Endothelial cell of umbilical vein (primary cell): ENCODE measurements around the gene EIF1AD. TPM values are rescaled to one million over a fixed set of nuclear protein-coding genes. Genes with fewer than 3 reads are reported as not detected.

Experiments used
- BruUV-seq: library from RNA; stranded (reverse); fragments of 400-500 nt; replicated peaks from 2 replicates; lab custom pipeline; 2021; lab: Mats Ljungman, UMichigan
- CTCF ChIA-PET: fragments of 300-600, 350-600 bp; sonication (Branson Sonifier 250); formaldehyde crosslinking; loops from one replicate; lab custom pipeline; 2021; ENCODE audit warnings: antibody characterized with exemption, inconsistent platforms; lab: Charles Lee
- POLR2A ChIA-PET: fragments of 300-600, 350-600 bp; sonication (Branson Sonifier 250); formaldehyde crosslinking; loops from one replicate; lab custom pipeline; 2021; ENCODE audit warnings: antibody characterized with exemption, inconsistent platforms; lab: Charles Lee
- DNase-seq: peaks from one replicate; pipeline ENCODE4 v3.0.0-alpha.2; 2011; ENCODE audit warnings: low read depth, low spot score
- FAIRE-seq: peaks from 2 replicates; lab custom pipeline; 2011; peaks lifted over from hg19 to GRCh38; lab: Jason Lieb, UNC
- H2AFZ ChIP-seq: 2 replicates; pipeline ENCODE4 v1.6.0; 2012; ENCODE audit warnings: low read depth, low read length, control low read depth, inconsistent platforms
- H3K27ac ChIP-seq: 2 replicates; pipeline ENCODE4 v1.5.1; 2011; ENCODE audit warnings: low read depth, mild to moderate bottlenecking, control low read depth, low read length, moderate library complexity; ENCODE audit not compliant: insufficient read depth
- H3K27me3 ChIP-seq, 2 experiments: 2 replicates each; pipeline versions ENCODE4 v1.6.0 to v1.6.1; 2011; ENCODE audit warnings: low read length in 2 of 2, mixed read lengths in 1 of 2; ENCODE audit not compliant: control insufficient read depth in 2 of 2, insufficient read depth in 2 of 2
- H3K36me3 ChIP-seq, 2 experiments: 2 replicates in 1 of 2; 3 replicates in 1 of 2; pipeline ENCODE4 v1.5.1; 2011; ENCODE audit warnings: low read length in 2 of 2, mild to moderate bottlenecking in 1 of 2, moderate library complexity in 1 of 2; ENCODE audit not compliant: control insufficient read depth in 2 of 2, insufficient read depth in 2 of 2; ENCODE audit errors: extremely low read depth in 1 of 2
- H3K4me1 ChIP-seq: 3 replicates; pipeline ENCODE4 v1.5.1; 2011; ENCODE audit warnings: mild to moderate bottlenecking, low read length; ENCODE audit not compliant: control insufficient read depth, insufficient read depth; ENCODE audit errors: extremely low read depth
- H3K4me2 ChIP-seq: 2 replicates; pipeline ENCODE4 v1.6.1; 2011; ENCODE audit warnings: low read length, control low read depth, mixed read lengths; ENCODE audit not compliant: insufficient read depth
- H3K4me3 ChIP-seq, 3 experiments: fragments of 200-600 bp in 1 of 3; sonication (generic), shearing (Covaris generic) in 1 of 3; replicated peaks in 1 of 3; 2 replicates each; pipeline ENCODE4 v1.5.1; 2011 to 2016; ENCODE audit warnings: control low read depth in 3 of 3, low read length in 3 of 3, mild to moderate bottlenecking in 2 of 3, inconsistent platforms in 1 of 3, low read depth in 1 of 3, moderate library complexity in 1 of 3; ENCODE audit not compliant: insufficient read depth in 1 of 3
- H3K79me2 ChIP-seq: 2 replicates; pipeline ENCODE4 v1.6.0; 2012; ENCODE audit warnings: low read length, inconsistent platforms; ENCODE audit not compliant: control insufficient read depth, insufficient read depth
- H3K9ac ChIP-seq: replicated peaks from 2 replicates; pipeline ENCODE3; 2011; ENCODE audit warnings: low read length, control low read depth; ENCODE audit not compliant: insufficient read depth; ENCODE audit errors: extremely low read depth
- H3K9me1 ChIP-seq: replicated peaks from 3 replicates; pipeline ENCODE4 v1.6.0; 2011; ENCODE audit warnings: mild to moderate bottlenecking, low read length; ENCODE audit not compliant: control insufficient read depth, insufficient read depth; ENCODE audit errors: extremely low read depth
- H3K9me3 ChIP-seq: replicated peaks from 2 replicates; pipeline ENCODE4 v1.5.1; 2012; ENCODE audit warnings: low read length, inconsistent platforms; ENCODE audit not compliant: control insufficient read depth, insufficient read depth
- H4K20me1 ChIP-seq: replicated peaks from 2 replicates; pipeline ENCODE3; 2011; ENCODE audit warnings: mild to moderate bottlenecking, low read length; ENCODE audit not compliant: control insufficient read depth, insufficient read depth; ENCODE audit errors: extremely low read depth
- EZH2 ChIP-seq: IDR thresholded peaks from 2 replicates; pipeline ENCODE4 v1.6.1; 2012; ENCODE audit warnings: borderline replicate concordance, low read depth, mild to moderate bottlenecking, moderate library complexity, low read length, inconsistent platforms; ENCODE audit not compliant: severe bottlenecking
- FOS ChIP-seq: IDR thresholded peaks from 2 replicates; pipeline ENCODE4 v1.6.1; 2011; ENCODE audit warnings: mild to moderate bottlenecking, low read length, moderate library complexity, borderline replicate concordance; ENCODE audit not compliant: insufficient read depth
- GATA2 ChIP-seq: IDR thresholded peaks from 2 replicates; pipeline ENCODE4 v1.7.0; 2011; ENCODE audit warnings: low read depth, mild to moderate bottlenecking, moderate library complexity, mixed read lengths, low read length; ENCODE audit not compliant: insufficient read length, insufficient read depth
- JUN ChIP-seq: IDR thresholded peaks from 2 replicates; pipeline ENCODE4 v1.6.1; 2011; ENCODE audit warnings: borderline replicate concordance, low read depth; ENCODE audit not compliant: insufficient read length, insufficient read depth
- MAX ChIP-seq: IDR thresholded peaks from 2 replicates; pipeline ENCODE4 v1.6.1; 2011; ENCODE audit not compliant: insufficient read depth, insufficient read length
- MYC ChIP-seq: IDR thresholded peaks from one replicate; pipeline ENCODE4 v1.6.1; 2011; ENCODE audit warnings: mild to moderate bottlenecking, low read depth, low read length
- POLR2A ChIP-seq: IDR thresholded peaks from 2 replicates; pipeline ENCODE4 v1.6.1; 2012; ENCODE audit warnings: low read depth, mild to moderate bottlenecking, control low read depth, low read length
- POLR2AphosphoS5 ChIP-seq: IDR thresholded peaks from 2 replicates; pipeline ENCODE4 v1.6.1; 2012; ENCODE audit warnings: low read depth, mild to moderate bottlenecking, control low read depth, low read length, moderate library complexity; ENCODE audit not compliant: insufficient read depth
- dilution Hi-C: fragments of 300-500 bp; cut with MboI; formaldehyde crosslinking; loops from one replicate; pipeline ENCODE4 v1.15.0; 2019; ENCODE audit warnings: low sequenced_read_pairs; ENCODE audit not compliant: extremely low pct_ligation_motif_present
- intact Hi-C: fragments of 100-400 bp; cut with micrococcal nuclease; formaldehyde crosslinking; loops from one replicate; pipeline ENCODE4 v1.10.0; 2022
- polyA plus RNA-seq, 4 experiments: library from polyadenylated mRNA; depleted of rRNA in 3 of 4; stranded (reverse) in 3 of 4; unstranded in 1 of 4; fragments of >200 nt; gene quantifications; 2 replicates each; pipeline versions ENCODE4 v1.2.1 to v1.2.3, GENCODE V29; 2011 to 2012; ENCODE audit warnings: missing spikeins in 1 of 4
- total RNA-seq: library from RNA; stranded (reverse); gene quantifications from 2 replicates; pipeline ENCODE4 v1.2.3, GENCODE V29; 2021
- TF ChIP-seq, protein P1 (sequence below), 2 donors: IDR thresholded peaks; 1 replicate in 1 of 2; 2 replicates in 1 of 2; pipeline ENCODE4 v1.5.1; 2011; ENCODE audit warnings: low read length in 2 of 2, mild to moderate bottlenecking in 2 of 2, moderate library complexity in 2 of 2, control low read depth in 1 of 2, inconsistent platforms in 1 of 2, low read depth in 1 of 2; ENCODE audit not compliant: insufficient read depth in 1 of 2; ENCODE audit errors: extremely low read depth in 1 of 2

Gene EIF1AD
- total and polyA plus RNA-seq, 2 donors (not counting 3 experiments of a cell fraction or from before 2014, with no cell fraction given) = 39.3 to 39.7 TPM

- FAIRE-seq (no peak), DNase-seq (no peak)
- no peak for TF ChIP-seq MYC
- no peak for TF ChIP-seq POLR2AphosphoS5
- TF ChIP-seq, protein P1, sequence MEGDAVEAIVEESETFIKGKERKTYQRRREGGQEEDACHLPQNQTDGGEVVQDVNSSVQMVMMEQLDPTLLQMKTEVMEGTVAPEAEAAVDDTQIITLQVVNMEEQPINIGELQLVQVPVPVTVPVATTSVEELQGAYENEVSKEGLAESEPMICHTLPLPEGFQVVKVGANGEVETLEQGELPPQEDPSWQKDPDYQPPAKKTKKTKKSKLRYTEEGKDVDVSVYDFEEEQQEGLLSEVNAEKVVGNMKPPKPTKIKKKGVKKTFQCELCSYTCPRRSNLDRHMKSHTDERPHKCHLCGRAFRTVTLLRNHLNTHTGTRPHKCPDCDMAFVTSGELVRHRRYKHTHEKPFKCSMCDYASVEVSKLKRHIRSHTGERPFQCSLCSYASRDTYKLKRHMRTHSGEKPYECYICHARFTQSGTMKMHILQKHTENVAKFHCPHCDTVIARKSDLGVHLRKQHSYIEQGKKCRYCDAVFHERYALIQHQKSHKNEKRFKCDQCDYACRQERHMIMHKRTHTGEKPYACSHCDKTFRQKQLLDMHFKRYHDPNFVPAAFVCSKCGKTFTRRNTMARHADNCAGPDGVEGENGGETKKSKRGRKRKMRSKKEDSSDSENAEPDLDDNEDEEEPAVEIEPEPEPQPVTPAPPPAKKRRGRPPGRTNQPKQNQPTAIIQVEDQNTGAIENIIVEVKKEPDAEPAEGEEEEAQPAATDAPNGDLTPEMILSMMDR (IDR thresholded peaks at IDR 0.05; ENCODE audit: extremely low read depth in 1 of 2, insufficient read depth in 1 of 2, low read depth in 1 of 2, low read length in 2 of 2) = no peak
- TF ChIP-seq GATA2 = no peak
- no peak for TF ChIP-seq POLR2A
- Histone ChIP-seq H3K27me3 (peaks cover 0 to 10% of the 10 kb centered on the region in 2 experiments), H3K36me3 (no peaks in the 10 kb centered on the region), H3K79me2 (no peaks in the 10 kb centered on the region), H2AFZ (no peak overlapping the region), H3K27ac (no peak overlapping the region), H3K4me2 (no peak overlapping the region), H3K9me1 (no peaks in the 10 kb centered on the region), H3K4me3 (no peak overlapping the region), H4K20me1 (no peaks in the 10 kb centered on the region), H3K9ac (no peak overlapping the region), H3K9me3 (no peaks in the 10 kb centered on the region), H3K4me1 (no peaks in the 10 kb centered on the region)
- dilution Hi-C loops = no loop called here
- ChIA-PET POLR2A (no interaction called here), CTCF (interaction anchor here (2.2 to 3.3 kb wide), 2 partner anchors 9 to 14 kb away, joined by 8 to 18 read pairs; no protein-coding TSS in a partner anchor)
- no TSS peak for BruUV-seq
- intact Hi-C loops = no loop called here
These were observed 34.4 kb upstream of the EIF1AD start for GRCh38 chr11:66036334-66036710.

DNA sequence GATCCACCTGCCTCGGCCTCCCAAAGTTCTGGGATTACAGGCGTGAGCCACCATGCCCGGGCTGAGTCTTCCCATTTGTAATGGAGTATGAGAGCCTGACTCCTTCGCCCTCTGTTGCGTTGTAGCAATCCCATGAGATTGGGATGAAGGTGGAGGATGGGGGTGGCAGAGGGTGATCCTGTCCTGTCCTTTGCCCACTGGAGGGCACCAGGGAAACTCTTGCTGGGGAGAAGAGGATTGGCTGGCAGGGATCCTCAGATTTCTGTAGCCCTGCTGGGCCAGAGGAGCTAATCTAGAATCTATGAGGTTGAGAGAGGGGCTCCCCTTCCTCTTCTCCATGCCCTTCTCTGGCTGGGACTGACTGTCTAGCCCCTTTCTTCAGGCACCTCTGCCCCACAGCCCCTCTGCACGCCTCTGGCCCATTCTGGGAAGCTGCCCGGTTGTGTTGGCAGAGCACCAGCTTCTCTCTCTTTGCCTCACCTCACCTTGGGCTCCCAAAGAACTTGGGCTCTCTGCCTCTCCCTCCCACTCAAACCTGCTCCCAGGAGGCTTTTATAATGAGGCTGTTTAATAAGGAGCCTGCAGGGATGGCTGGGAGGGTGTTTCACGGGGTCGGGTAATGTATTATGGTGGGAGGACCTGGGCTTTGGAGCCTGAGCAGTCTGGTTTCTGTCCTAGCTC is 33.8 kb upstream of the EIF1AD start:
- peaks cover 0 to 10% of the 10 kb centered on the region in 2 experiments for H3K27me3 ChIP-seq
- BruUV-seq = no TSS peak
- ChIA-PET CTCF (interaction anchor here (2.2 to 3.3 kb wide), 2 partner anchors 10 to 14 kb away, joined by 8 to 18 read pairs; no protein-coding TSS in a partner anchor), POLR2A (no interaction called here)
- dilution Hi-C loops (no loop called here), intact Hi-C loops (no loop called here)
- FAIRE-seq (no peak), DNase-seq (no peak)
- H3K4me3 ChIP-seq = no peak overlapping the region
- H3K9ac ChIP-seq = no peak overlapping the region
- H3K79me2 ChIP-seq = no peaks in the 10 kb centered on the region
- H2AFZ ChIP-seq = no peak overlapping the region
- no peaks in the 10 kb centered on the region for H3K36me3 ChIP-seq
- no peaks in the 10 kb centered on the region for H4K20me1 ChIP-seq
- no peak overlapping the region for H3K27ac ChIP-seq
- H3K4me1 ChIP-seq = no peaks in the 10 kb centered on the region
- H3K9me3 ChIP-seq = no peaks in the 10 kb centered on the region
- H3K9me1 ChIP-seq = no peaks in the 10 kb centered on the region
- TF ChIP-seq EZH2 (no peak), POLR2A (no peak), GATA2 (no peak), MAX (no peak), FOS (no peak), POLR2AphosphoS5 (no peak), JUN (no peak), MYC (no peak)
- TF ChIP-seq, protein P1 (IDR thresholded peaks at IDR 0.05; ENCODE audit: extremely low read depth in 1 of 2, insufficient read depth in 1 of 2, low read depth in 1 of 2, low read length in 2 of 2) = no peak
- H3K4me2 ChIP-seq = no peak overlapping the region
